ENCODE data around the gene PPP1R15A.
A peak's percentile ranks its signal among the peaks of the same experiment; 100 is the strongest.
"Not testable (repeated sequence)": the region's sequence is repeated elsewhere in the genome, so short reads cannot be mapped to it uniquely, and the experiment has no call there.

PPP1R15A gene

DNA sequence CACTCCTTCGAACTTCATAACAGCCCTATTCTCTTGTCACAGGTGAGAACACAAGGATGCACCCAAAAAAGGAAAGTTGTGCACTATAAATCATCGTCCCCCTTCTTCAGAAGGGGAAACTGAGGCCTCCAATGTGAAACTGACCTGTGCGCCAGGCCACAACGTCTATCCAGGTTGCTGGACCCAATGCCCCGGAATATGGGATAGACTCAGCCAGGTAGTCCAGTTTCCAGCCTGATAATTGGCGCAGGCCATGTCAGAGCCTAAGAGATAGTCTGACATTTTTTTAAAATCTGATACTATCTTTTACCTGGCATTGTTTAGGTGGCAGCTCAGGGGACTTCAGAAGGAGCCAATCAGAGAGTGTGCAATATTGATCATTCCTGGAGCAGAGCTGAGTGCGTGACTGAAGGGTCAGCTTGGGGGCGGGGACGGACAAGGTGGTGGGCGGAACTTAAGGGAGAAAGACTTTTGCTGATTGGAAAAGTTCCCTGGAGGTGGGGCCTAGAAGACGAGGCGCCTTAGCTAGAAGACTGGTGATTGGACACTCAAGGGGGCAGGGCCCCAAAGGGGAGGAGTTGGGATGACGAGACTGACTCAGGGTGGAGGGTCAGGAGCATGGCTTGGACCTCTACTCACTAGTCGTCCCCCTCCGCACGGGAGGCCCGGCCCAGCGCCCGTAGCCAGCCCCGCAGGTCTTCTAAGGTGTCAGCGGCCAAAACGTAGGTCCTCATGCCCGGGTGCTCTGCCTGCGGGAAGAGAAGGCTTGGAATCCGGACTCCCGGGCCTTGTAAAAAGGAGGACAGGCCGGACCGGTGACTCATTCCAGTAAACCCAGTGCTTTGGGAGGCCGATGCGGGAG is 12.3 kb upstream of the PPP1R15A start:
- peak; percentile 75 for DNase-seq

DNA sequence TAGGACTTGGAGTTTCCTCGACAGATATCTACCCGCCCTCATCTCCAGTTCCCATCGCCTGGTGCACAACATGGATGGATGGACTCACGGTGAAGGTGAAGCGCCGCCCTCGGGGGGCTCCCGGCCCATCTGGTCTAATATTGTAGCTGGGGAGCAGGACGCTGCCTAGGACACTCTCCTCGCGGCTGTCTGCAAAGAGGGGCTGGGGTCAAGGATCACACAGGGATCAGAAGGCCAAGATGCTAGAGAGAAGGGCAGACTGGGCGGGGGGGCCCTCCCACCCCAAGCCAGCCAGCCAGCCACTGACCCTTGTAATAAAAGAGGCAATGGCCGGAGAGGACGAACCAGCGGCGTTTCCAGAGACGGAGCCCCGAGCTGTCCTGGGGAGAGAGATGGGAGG is 10.9 kb upstream of the PPP1R15A start:
- no peak for DNase-seq

- DNase-seq = no peak
These were observed 9.4 kb upstream of the PPP1R15A start for GRCh38 chr19:48862827-48863226.

DNA sequence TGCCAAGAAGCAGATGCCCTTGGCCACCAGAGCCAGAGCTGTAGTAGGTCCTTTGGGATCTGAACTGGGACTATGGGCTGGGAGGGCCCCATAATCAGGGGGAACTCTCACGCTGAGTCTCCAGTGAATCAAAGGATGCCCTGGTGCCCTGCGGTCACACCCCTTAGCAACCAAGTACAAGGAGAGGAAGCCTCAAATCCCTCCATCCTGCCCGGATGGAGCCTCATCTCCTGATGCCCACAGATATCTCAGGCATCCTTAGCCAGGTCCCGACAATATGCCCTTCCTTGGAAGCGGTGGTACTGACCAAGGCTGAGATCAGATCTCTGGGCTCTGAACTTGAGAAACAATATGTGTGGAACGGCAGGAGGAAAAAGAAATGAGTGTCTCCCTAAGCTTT is 5.5 kb upstream of the PPP1R15A start:
- no peak for DNase-seq

DNA sequence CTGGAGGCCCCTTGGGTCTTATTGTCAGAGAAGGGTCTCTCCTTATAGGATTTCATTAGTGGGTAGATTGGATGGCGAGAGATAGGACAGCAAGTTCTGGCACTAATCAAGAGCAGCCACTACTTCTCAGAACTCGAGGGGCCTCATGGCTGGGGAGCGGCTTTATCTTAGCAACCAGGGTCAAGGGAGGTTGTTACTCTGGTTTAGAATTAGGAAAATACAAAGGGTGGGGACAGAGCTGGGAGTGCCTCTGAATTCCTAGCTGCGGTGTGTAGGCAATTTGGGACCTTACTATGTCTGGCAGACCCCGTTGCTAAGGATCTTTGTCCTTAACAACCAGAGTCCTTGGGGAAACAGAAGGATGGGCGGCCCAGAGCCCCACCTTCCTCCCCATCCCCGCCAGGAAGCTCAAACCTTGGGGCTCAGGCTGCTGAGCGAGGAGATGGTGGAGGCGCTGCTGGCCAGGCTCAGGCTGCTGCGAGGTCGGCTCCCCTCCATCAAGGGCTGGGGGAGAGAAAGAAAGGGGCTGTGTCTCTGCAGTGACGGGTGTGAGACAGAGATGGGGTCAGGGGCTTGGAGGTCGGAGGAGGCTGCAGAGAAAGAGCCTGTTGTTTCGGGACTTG is 5.0 kb upstream of the PPP1R15A start:
- peak; percentile 83 for DNase-seq

DNA sequence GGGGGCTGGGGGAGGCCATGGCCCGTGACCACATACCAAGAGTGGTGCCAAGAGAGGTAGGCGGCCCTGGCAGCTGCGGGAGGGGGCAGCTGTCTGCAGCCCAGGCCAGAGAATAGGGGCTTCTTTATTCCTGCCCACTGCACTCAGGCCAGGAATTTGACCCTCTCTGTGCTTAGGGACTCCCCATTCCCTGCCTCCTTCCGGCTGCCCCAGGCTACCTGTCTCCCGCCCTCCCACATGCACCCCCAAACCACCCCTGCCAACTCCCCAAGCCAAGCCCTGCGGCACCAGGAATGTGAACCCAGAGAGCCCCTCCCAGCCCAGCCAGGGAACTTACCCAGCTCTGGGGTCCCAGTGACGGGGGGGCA is 4.5 kb upstream of the PPP1R15A start:
- no peak for DNase-seq

DNA sequence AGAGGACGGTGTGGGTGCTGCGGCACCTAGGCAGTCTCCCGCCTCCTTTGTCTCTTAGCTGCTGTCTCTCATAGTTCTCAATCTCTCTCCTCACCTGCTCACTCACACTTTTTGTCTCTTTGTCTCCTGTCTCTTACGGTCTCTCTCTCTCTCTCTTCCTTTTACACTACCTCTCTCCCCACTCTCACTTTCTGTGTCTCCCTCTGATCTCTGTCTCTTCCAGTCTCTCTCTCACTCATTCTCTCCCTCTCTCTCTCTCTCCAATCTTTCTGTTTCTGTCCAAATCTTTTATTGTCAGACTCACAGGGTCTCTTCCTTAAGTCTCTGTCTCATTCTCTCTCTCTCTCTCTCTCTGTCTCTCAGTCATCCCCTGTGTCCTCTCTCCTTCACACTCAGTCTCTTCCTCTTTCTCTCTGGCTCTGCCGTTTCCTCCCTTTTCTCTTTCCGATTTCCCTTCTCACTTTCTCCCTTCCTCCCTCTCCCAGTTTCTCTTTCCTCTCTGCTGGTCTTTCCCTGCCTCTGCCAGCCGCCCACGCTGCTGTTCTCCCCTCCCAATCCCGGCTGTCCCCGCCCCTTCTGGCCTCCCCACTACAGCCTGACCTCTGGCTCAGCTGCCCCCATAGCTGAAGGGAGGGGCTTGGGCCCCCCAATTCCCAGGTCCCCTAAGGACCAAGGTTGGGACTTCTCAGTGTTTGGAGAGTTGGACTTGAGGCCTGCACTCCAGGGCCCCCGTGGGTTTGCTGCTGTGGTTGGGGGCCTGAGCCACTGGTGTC is 3.9 kb upstream of the PPP1R15A start, which contains the start of gene PLEKHA4:
TSS of gene PLEKHA4 (minus strand) at position 504 of the 773 bp plus-strand sequence. CDS start 997 bp downstream, outside the sequence.
- DNase-seq = no peak

- DNase-seq = no peak
These were observed 2.2 kb upstream of the PPP1R15A start for GRCh38 chr19:48870048-48870447.

DNA sequence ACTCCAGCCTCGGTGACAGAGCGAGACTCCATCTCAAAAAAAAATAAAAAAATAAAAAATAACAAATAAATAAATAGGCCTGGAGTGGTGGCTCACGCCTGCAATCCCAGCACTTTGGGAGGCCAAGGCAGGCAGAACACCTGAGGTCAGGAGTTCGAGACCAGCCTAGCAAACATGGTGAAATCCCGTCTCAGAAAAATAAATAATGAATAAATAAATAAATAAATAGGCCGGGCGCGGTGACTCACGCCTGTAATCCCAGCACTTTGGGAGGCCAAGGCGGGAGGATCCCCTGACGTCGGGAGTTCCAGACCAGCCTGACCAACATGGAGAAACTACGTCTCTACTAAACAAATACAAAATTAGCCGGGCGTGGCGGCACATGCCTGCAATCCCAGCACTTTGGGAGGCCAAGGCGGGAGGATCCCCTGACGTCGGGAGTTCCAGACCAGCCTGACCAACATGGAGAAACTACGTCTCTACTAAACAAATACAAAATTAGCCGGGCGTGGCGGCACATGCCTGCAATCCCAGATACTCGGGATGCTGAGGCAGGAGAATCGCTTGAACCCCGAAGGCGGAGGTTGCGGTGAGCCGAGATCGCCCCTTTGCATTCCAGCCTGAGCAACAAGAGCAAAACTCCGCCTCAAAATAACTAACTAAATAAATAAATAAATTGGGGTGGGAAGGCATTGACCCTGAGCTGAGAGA is 595 bp upstream of the PPP1R15A start:
- DNase-seq = not testable (repeated sequence)

DNA sequence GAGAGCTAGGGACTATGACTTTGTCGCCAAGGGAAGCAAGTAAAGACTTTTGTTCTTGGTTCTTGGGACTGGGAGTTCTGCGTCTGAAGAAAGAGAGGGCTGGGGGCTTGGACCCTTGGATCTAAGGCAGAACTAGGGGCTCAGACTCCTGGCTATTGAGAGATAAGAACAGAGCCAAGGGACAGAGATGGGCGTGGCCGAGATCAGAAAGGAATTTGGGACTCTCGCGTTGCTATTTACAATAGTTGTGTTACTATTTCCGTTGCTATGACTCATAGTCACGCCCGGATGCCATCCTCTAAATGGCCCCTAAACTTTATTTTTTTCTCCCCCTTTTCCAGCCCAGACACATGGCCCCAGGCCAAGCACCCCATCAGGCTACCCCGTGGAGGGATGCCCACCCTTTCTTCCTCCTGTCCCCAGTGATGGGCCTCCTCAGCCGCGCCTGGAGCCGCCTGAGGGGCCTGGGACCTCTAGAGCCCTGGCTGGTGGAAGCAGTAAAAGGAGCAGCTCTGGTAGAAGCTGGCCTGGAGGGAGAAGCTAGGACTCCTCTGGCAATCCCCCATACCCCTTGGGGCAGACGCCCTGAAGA is 759 bp downstream of the PPP1R15A start:
- peak; percentile 99 for DNase-seq

DNA sequence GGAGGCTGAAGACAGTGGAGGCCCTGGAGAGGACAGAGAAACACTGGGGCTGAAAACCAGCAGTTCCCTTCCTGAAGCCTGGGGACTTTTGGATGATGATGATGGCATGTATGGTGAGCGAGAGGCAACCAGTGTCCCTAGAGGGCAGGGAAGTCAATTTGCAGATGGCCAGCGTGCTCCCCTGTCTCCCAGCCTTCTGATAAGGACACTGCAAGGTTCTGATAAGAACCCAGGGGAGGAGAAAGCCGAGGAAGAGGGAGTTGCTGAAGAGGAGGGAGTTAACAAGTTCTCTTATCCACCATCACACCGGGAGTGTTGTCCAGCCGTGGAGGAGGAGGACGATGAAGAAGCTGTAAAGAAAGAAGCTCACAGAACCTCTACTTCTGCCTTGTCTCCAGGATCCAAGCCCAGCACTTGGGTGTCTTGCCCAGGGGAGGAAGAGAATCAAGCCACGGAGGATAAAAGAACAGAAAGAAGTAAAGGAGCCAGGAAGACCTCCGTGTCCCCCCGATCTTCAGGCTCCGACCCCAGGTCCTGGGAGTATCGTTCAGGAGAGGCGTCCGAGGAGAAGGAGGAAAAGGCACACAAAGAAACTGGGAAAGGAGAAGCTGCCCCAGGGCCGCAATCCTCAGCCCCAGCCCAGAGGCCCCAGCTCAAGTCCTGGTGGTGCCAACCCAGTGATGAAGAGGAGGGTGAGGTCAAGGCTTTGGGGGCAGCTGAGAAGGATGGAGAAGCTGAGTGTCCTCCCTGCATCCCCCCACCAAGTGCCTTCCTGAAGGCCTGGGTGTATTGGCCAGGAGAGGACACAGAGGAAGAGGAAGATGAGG is 1.5 kb downstream of the PPP1R15A start:
- DNase-seq = peak; percentile 97

- no peak for DNase-seq
These were observed 2.3 kb downstream of the PPP1R15A start for GRCh38 chr19:48874303-48875135.

DNA sequence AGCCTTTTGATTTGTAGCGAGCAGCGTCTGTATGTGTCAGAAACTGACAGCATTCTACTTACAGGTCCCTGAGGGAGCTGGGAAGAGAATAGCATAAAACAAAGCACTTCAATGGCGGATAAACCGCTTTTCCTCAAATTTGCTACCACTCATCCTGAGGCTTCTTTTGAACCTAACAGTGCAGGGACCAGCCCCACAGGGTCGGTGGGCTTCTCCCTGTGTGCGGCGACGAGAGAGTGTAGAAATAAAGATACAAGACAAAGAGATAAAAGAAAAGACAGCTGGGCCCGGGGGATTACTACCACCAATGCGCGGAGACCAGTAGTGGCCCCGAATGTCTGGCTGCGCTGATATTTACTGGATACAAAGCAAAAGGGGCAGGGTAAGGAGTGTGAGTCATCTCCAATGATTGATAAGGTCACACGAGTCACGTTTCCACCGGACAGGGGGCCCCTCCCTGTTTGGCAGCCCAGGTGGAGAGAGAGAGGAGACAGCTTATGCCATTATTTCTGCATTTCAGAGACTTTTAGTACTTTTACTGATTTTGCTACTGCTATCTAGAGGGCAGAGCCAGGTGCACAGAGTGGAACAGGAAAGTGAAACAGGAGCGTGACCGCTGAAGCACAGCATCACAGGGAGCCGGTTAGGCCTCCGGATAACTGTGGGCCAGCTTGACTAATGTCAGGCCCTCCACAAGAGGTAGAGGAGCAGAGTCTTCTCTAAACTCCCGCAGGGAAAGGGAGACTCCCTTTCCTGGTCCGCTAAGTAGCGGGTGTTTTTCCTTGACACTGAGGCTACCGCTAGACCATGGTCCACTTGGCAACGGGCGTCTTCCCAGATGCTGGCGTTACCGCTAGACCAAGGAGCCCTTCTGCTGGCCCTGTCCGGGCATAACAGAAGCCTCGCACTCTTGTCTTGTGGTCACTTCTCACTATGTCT is 4.1 kb downstream of the PPP1R15A start:
- DNase-seq = peak; percentile 91

DNA sequence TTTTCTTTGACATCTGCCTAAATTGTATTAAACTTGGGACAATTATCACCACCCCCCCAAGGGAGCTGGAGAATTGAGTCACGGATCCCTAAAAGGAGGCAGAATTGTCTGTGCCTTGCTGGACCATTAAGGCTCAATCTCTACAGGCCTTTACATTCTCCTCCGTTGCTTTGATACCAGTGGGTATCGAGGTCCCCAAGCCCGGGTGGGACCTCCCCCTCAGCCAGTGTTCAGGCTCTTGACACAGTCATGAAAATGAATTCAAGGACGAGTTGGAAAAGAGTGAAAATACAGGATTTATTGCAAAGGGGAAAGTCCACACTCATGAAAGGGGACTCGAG is 5.6 kb downstream of the PPP1R15A start:
- no peak for DNase-seq

- peak; percentile 99 for DNase-seq
These were observed 6.2 kb downstream of the PPP1R15A start for GRCh38 chr19:48878196-48879024.

- no peak for DNase-seq
These were observed 6.9 kb downstream of the PPP1R15A start for GRCh38 chr19:48879025-48879637.

- peak; percentile 0 for DNase-seq
These were observed 7.5 kb downstream of the PPP1R15A start for GRCh38 chr19:48879696-48880095.
